Measurements from ENCODE around the gene CMTM6.

The CMTM6 gene

GRCh38 chr3:32431481-32431880 is 71.2 kb downstream of the CMTM6 start:
- no peak overlapping the region for H3K9ac ChIP-seq (ENCODE audit: low read depth, low read length)
- H3K27me3 ChIP-seq (ENCODE audit: control insufficient read depth, insufficient read depth, low read length): no peaks in the 10 kb centered on the region
- no peaks in the 10 kb centered on the region for H3K9me3 ChIP-seq (ENCODE audit: control insufficient read depth, insufficient read depth, low read length)
- H3K4me1 ChIP-seq (ENCODE audit: control insufficient read depth, insufficient read depth, low read length): no peaks in the 10 kb centered on the region
- H3K27ac ChIP-seq (ENCODE audit: low read depth, low read length): no peak overlapping the region
- H3K36me3 ChIP-seq (ENCODE audit: control insufficient read depth, insufficient read depth, low read length): no peaks in the 10 kb centered on the region
- no peak overlapping the region for H3K4me3 ChIP-seq (ENCODE audit: low read depth, low read length)

Measured in HUES48 (cell line).